Keratinocyte (primary cell): Measurements from ENCODE around the gene ZBTB21. TPM values are rescaled to one million over a fixed set of nuclear protein-coding genes. Genes with fewer than 3 reads are reported as not detected.
A peak's percentile ranks its signal among the peaks of the same experiment; 100 is the strongest.

Experiments
- DNase-seq: peaks from one replicate; pipeline ENCODE4 v3.0.0-alpha.2; 2011; ENCODE audit warnings: low read depth, missing footprints, low spot score
- FAIRE-seq: peaks from 2 replicates; lab custom pipeline; 2011; peaks lifted over from hg19 to GRCh38; lab: Jason Lieb, UNC
- H2AFZ ChIP-seq: 2 replicates; pipeline ENCODE4 v1.6.0; 2012; ENCODE audit warnings: low read length, control low read depth, inconsistent platforms; ENCODE audit not compliant: control insufficient read depth
- H3K27ac ChIP-seq: 2 replicates; pipeline ENCODE4 v1.5.1; 2011; ENCODE audit warnings: low read length; ENCODE audit not compliant: control insufficient read depth, insufficient read depth
- H3K27me3 ChIP-seq: 3 replicates; pipeline ENCODE4 v1.6.0; 2011; ENCODE audit warnings: low read length; ENCODE audit not compliant: control insufficient read depth, insufficient read depth; ENCODE audit errors: extremely low read depth
- H3K36me3 ChIP-seq, 2 experiments: 2 replicates in 1 of 2; 3 replicates in 1 of 2; pipeline ENCODE4 v1.5.1; 2011; ENCODE audit warnings: low read length in 2 of 2, mild to moderate bottlenecking in 1 of 2; ENCODE audit not compliant: control insufficient read depth in 2 of 2, insufficient read depth in 2 of 2; ENCODE audit errors: extremely low read depth in 1 of 2
- H3K4me1 ChIP-seq: 3 replicates; pipeline ENCODE4 v1.5.1; 2011; ENCODE audit warnings: low read length; ENCODE audit not compliant: control insufficient read depth, insufficient read depth; ENCODE audit errors: extremely low read depth
- H3K4me2 ChIP-seq: 3 replicates; pipeline ENCODE4 v1.6.0; 2011; ENCODE audit warnings: low read depth, low read length; ENCODE audit not compliant: control insufficient read depth, insufficient read depth; ENCODE audit errors: extremely low read depth
- H3K4me3 ChIP-seq, 3 experiments: fragments of 200-600 bp in 1 of 3; sonication (generic) in 1 of 3; 2 replicates in 2 of 3; 3 replicates in 1 of 3; pipeline ENCODE4 v1.5.1; 2011 to 2016; ENCODE audit warnings: low read length in 3 of 3, mild to moderate bottlenecking in 3 of 3, control low read depth in 2 of 3, inconsistent platforms in 1 of 3, low read depth in 1 of 3, mixed read lengths in 1 of 3, mixed run types in 1 of 3, moderate library complexity in 1 of 3; ENCODE audit not compliant: control insufficient read depth in 2 of 3, insufficient read depth in 2 of 3; ENCODE audit errors: extremely low read depth in 1 of 3
- H3K79me2 ChIP-seq: 2 replicates; pipeline ENCODE4 v1.6.0; 2012; ENCODE audit warnings: low read length; ENCODE audit not compliant: control insufficient read depth, insufficient read depth
- H3K9ac ChIP-seq: 3 replicates; pipeline ENCODE4 v1.6.0; 2011; ENCODE audit warnings: low read length; ENCODE audit not compliant: control insufficient read depth, insufficient read depth; ENCODE audit errors: extremely low read depth
- H3K9me1 ChIP-seq: 3 replicates; pipeline ENCODE4 v1.6.0; 2011; ENCODE audit warnings: low read length; ENCODE audit not compliant: control insufficient read depth, insufficient read depth; ENCODE audit errors: extremely low read depth
- H3K9me3 ChIP-seq: 2 replicates; pipeline ENCODE4 v1.5.1; 2012; ENCODE audit warnings: low read depth, low read length; ENCODE audit not compliant: control insufficient read depth
- H4K20me1 ChIP-seq: 3 replicates; pipeline ENCODE4 v1.6.0; 2011; ENCODE audit warnings: low read length; ENCODE audit not compliant: control insufficient read depth, insufficient read depth; ENCODE audit errors: extremely low read depth
- CTCF ChIP-seq, 3 experiments: IDR thresholded peaks in 1 of 3; conservative IDR thresholded peaks in 1 of 3; optimal IDR thresholded peaks in 1 of 3; 2 replicates in 2 of 3; 3 replicates in 1 of 3; pipeline versions ENCODE3 to v1.5.1; 2011; ENCODE audit warnings: low read length in 3 of 3, mild to moderate bottlenecking in 3 of 3, moderate library complexity in 2 of 3, control low read depth in 1 of 3, inconsistent platforms in 1 of 3; ENCODE audit not compliant: insufficient read depth in 2 of 3; ENCODE audit errors: extremely low read depth in 1 of 3
- EZH2 ChIP-seq: IDR thresholded peaks from one replicate; pipeline ENCODE4 v1.6.1; 2012; ENCODE audit warnings: inconsistent platforms, mild to moderate bottlenecking, low read length, moderate library complexity
- dilution Hi-C: fragments of 300-500 bp; cut with MboI; formaldehyde crosslinking; loops from one replicate; pipeline ENCODE4 v1.7.0; 2020; ENCODE audit warnings: low sequenced_read_pairs; ENCODE audit not compliant: extremely low pct_ligation_motif_present
- polyA plus RNA-seq, 5 experiments: library from polyadenylated mRNA; depleted of rRNA in 3 of 5; stranded (reverse) in 3 of 5; stranded (forward) in 1 of 5; unstranded in 1 of 5; fragments of >200 nt; gene quantifications; 1 replicate in 1 of 5; 2 replicates in 3 of 5; 3 replicates in 1 of 5; pipeline versions ENCODE4 v1.2.1 to v1.2.3, GENCODE V29; 2011 to 2012; ENCODE audit warnings: missing spikeins in 2 of 5, low read depth in 1 of 5, low replicate concordance in 1 of 5

ZBTB21 gene
- polyA plus RNA-seq, 1 donor (not counting 4 experiments of a cell fraction or from before 2014, with no cell fraction given) = 9.5 TPM

- TF ChIP-seq EZH2 = no peak
- no peak for TF ChIP-seq CTCF (optimal IDR thresholded peaks at IDR 0.05 in 1 of 3, IDR thresholded peaks at IDR 0.05 in 1 of 3, conservative IDR thresholded peaks at IDR 0.05 in 1 of 3; ENCODE audit: extremely low read depth in 1 of 3, insufficient read depth in 2 of 3, low read length in 3 of 3)
- H3K27me3 ChIP-seq = no peaks in the 10 kb centered on the region
- peak; percentile 13 for FAIRE-seq
- peak overlapping the region; percentile 5 for H2AFZ ChIP-seq
- peak overlapping the region in 2 of 3 experiments; percentile 30 to 35 for H3K4me3 ChIP-seq
- no peaks in the 10 kb centered on the region for H3K36me3 ChIP-seq
- H3K4me1 ChIP-seq = peaks cover 21% of the 10 kb centered on the region
- H3K27ac ChIP-seq = peak overlapping the region; percentile 10
- no peaks in the 10 kb centered on the region for H4K20me1 ChIP-seq
- no peak for DNase-seq
- peak overlapping the region; percentile 78 for H3K4me2 ChIP-seq
- H3K9me3 ChIP-seq = no peaks in the 10 kb centered on the region
- H3K9me1 ChIP-seq = no peaks in the 10 kb centered on the region
- H3K79me2 ChIP-seq = no peaks in the 10 kb centered on the region
- peak overlapping the region; percentile 36 for H3K9ac ChIP-seq
- dilution Hi-C loops = no loop called here
Observed at GRCh38 chr21:42056468-42056867, 46.3 kb upstream of the ZBTB21 start.

GRCh38 chr21:42055425-42055824, 45.3 kb upstream of the ZBTB21 start:
- TF ChIP-seq CTCF (optimal IDR thresholded peaks at IDR 0.05 in 1 of 3, IDR thresholded peaks at IDR 0.05 in 1 of 3, conservative IDR thresholded peaks at IDR 0.05 in 1 of 3; ENCODE audit: extremely low read depth in 1 of 3, insufficient read depth in 2 of 3, low read length in 3 of 3) (no peak), EZH2 (no peak)
- DNase-seq (no peak), FAIRE-seq (no peak)
- Histone ChIP-seq H3K36me3 (no peaks in the 10 kb centered on the region), H3K79me2 (no peaks in the 10 kb centered on the region), H3K4me1 (peaks cover 21% of the 10 kb centered on the region), H2AFZ (no peak overlapping the region), H3K9me1 (no peaks in the 10 kb centered on the region), H3K4me2 (no peak overlapping the region), H4K20me1 (no peaks in the 10 kb centered on the region), H3K9ac (no peak overlapping the region), H3K27me3 (no peaks in the 10 kb centered on the region), H3K4me3 (no peak overlapping the region), H3K9me3 (no peaks in the 10 kb centered on the region), H3K27ac (no peak overlapping the region)
- dilution Hi-C loops = no loop called here
